HG03442 (cell line): ENCODE measurements around the gene RBM33.
A peak's percentile ranks its signal among the peaks of the same experiment; 100 is the strongest.

Experiments
- ATAC-seq: cut with Tn5 transposase; IDR thresholded peaks from one replicate; pipeline ENCODE4 v1.9.1; 2021; ENCODE audit warnings: mild to moderate bottlenecking, moderate library complexity; ENCODE audit not compliant: unreplicated experiment

RBM33 gene

GRCh38 chr7:155806096-155806871 is 161.8 kb downstream of the RBM33 start:
- no peak for ATAC-seq

GRCh38 chr7:155807065-155807671 is 162.7 kb downstream of the RBM33 start:
- ATAC-seq, result no peak

- ATAC-seq, result no peak
These were observed 163.5 kb downstream of the RBM33 start for GRCh38 chr7:155807789-155808548.

- ATAC-seq, result no peak
These were observed 164.3 kb downstream of the RBM33 start for GRCh38 chr7:155808549-155809331.

GRCh38 chr7:155809332-155809946 is 165.0 kb downstream of the RBM33 start:
- ATAC-seq, result no peak

- no peak for ATAC-seq
These were observed 165.7 kb downstream of the RBM33 start for GRCh38 chr7:155809947-155810769.

- no peak for ATAC-seq
These were observed 166.5 kb downstream of the RBM33 start for GRCh38 chr7:155810770-155811559.

- ATAC-seq, result no peak
These were observed 167.1 kb downstream of the RBM33 start for GRCh38 chr7:155811560-155811894.

- ATAC-seq, result no peak
These were observed 167.7 kb downstream of the RBM33 start, which contains the start of gene SHH for GRCh38 chr7:155811895-155812761. SHH (minus strand) TSS chr7:155812463; CDS start chr7:155812122, 341 bp downstream.

- ATAC-seq, result no peak
These were observed 168.7 kb downstream of the RBM33 start for GRCh38 chr7:155813125-155813524.

GRCh38 chr7:155813546-155814315 is 169.3 kb downstream of the RBM33 start:
- no peak for ATAC-seq

- ATAC-seq, result no peak
These were observed 170.1 kb downstream of the RBM33 start for GRCh38 chr7:155814316-155815276.

- peak; percentile 95 for ATAC-seq
These were observed 171.1 kb downstream of the RBM33 start for GRCh38 chr7:155815332-155816191.

- ATAC-seq, result no peak
These were observed 171.7 kb downstream of the RBM33 start for GRCh38 chr7:155816192-155816508.

GRCh38 chr7:155816996-155817395 is 172.5 kb downstream of the RBM33 start:
- ATAC-seq, result no peak
